ENCODE measurements around the gene ZNF214.

Gene ZNF214

GRCh38 chr11:7020183-7020917 lies at the start of gene ZNF214, which contains the start of gene NLRP14:
Gene ZNF214 (minus strand): TSS chr11:7020346. CDS start chr11:7002835, 17,511 bp downstream.
Gene NLRP14 (plus strand): TSS chr11:7020479. CDS start chr11:7038587, 18,108 bp downstream.
- DNase-seq (ENCODE audit: low spot score), result peak; percentile 94

GRCh38 chr11:7062534-7062933 lies 42.4 kb upstream of the ZNF214 start:
- no peak for DNase-seq (ENCODE audit: low spot score)

- peak; percentile 60 for DNase-seq (ENCODE audit: low spot score)
Observed at GRCh38 chr11:7060868-7061267, 40.7 kb upstream of the ZNF214 start.

GRCh38 chr11:7057641-7058040 lies 37.5 kb upstream of the ZNF214 start:
- DNase-seq (ENCODE audit: low spot score), result no peak

- no peak for DNase-seq (ENCODE audit: low spot score)
Observed at GRCh38 chr11:7056828-7057513, 36.8 kb upstream of the ZNF214 start.

- no peak for DNase-seq (ENCODE audit: low spot score)
Observed at GRCh38 chr11:7050191-7050590, 30.0 kb upstream of the ZNF214 start.

GRCh38 chr11:7046474-7047175 lies 26.5 kb upstream of the ZNF214 start:
- DNase-seq (ENCODE audit: low spot score), result no peak

- no peak for DNase-seq (ENCODE audit: low spot score)
Observed at GRCh38 chr11:7034019-7034418, 13.9 kb upstream of the ZNF214 start.

GRCh38 chr11:7032692-7033091 lies 12.5 kb upstream of the ZNF214 start:
- DNase-seq (ENCODE audit: low spot score), result no peak

GRCh38 chr11:7031471-7031871 lies 11.3 kb upstream of the ZNF214 start:
- no peak for DNase-seq (ENCODE audit: low spot score)

GRCh38 chr11:7030836-7031235 lies 10.7 kb upstream of the ZNF214 start:
- no peak for DNase-seq (ENCODE audit: low spot score)

GRCh38 chr11:7028141-7028540 lies 8.0 kb upstream of the ZNF214 start:
- no peak for DNase-seq (ENCODE audit: low spot score)

GRCh38 chr11:7021318-7021717 lies 1.2 kb upstream of the ZNF214 start:
- DNase-seq (ENCODE audit: low spot score), result peak; percentile 82

GRCh38 chr11:7019500-7020182 lies 505 bp downstream of the ZNF214 start:
- DNase-seq (ENCODE audit: low spot score), result no peak

GRCh38 chr11:7016011-7016410 lies 4.1 kb downstream of the ZNF214 start:
- no peak for DNase-seq (ENCODE audit: low spot score)

- no peak for DNase-seq (ENCODE audit: low spot score)
Observed at GRCh38 chr11:7014118-7014517, 6.0 kb downstream of the ZNF214 start.

- no peak for DNase-seq (ENCODE audit: low spot score)
Observed at GRCh38 chr11:7004482-7004881, 15.7 kb downstream of the ZNF214 start.

- no peak for DNase-seq (ENCODE audit: low spot score)
Observed at GRCh38 chr11:6995703-6996102, 24.4 kb downstream of the ZNF214 start.

GRCh38 chr11:6992457-6993417 lies 27.4 kb downstream of the ZNF214 start:
- no peak for DNase-seq (ENCODE audit: low spot score)

GRCh38 chr11:6992026-6992425 lies 28.1 kb downstream of the ZNF214 start:
- DNase-seq (ENCODE audit: low spot score), result no peak

- no peak for DNase-seq (ENCODE audit: low spot score)
Observed at GRCh38 chr11:6991227-6991626, 28.9 kb downstream of the ZNF214 start.

Measured in SW480 (cell line).